H1 (cell line): ENCODE measurements around the gene ALDH1L2.

Experiments used
- CEBPB ChIP-seq: IDR thresholded peaks from 2 replicates; pipeline ENCODE4 v1.6.1; 2012; ENCODE audit warnings: low read depth, low read length
- CHD1 ChIP-seq: IDR thresholded peaks from 2 replicates; pipeline ENCODE4 v1.6.1; 2012; ENCODE audit warnings: low read depth, low read length, improper control_type of control experiment
- CHD2 ChIP-seq: IDR thresholded peaks from 2 replicates; pipeline ENCODE4 v1.6.1; 2012; ENCODE audit warnings: low read length, improper control_type of control experiment
- CTCF ChIP-seq, 3 experiments: IDR thresholded peaks; 1 replicate in 2 of 3; 2 replicates in 1 of 3; pipeline versions ENCODE4 v1.5.1 to v1.6.1; 2011; ENCODE audit warnings: low read length in 3 of 3, mild to moderate bottlenecking in 3 of 3, inconsistent platforms in 2 of 3, low read depth in 1 of 3, moderate library complexity in 1 of 3; ENCODE audit not compliant: insufficient read depth in 1 of 3; ENCODE audit errors: control extremely low read depth in 1 of 3
- HDAC6 ChIP-seq: IDR thresholded peaks from one replicate; pipeline ENCODE4 v1.7.1; 2012; ENCODE audit warnings: low read depth, mild to moderate bottlenecking, inconsistent platforms, low read length, moderate library complexity
- MAX ChIP-seq: IDR thresholded peaks from 2 replicates; pipeline ENCODE4 v1.6.1; 2012; ENCODE audit warnings: inconsistent platforms
- POLR2AphosphoS5 ChIP-seq: IDR thresholded peaks from 2 replicates; pipeline ENCODE4 v1.6.1; 2011; ENCODE audit warnings: low read depth, low read length
- SRF ChIP-seq: IDR thresholded peaks from 2 replicates; pipeline ENCODE4 v1.6.1; 2011; ENCODE audit warnings: mild to moderate bottlenecking, low read depth, low read length, moderate library complexity
- USF2 ChIP-seq: IDR thresholded peaks from 2 replicates; pipeline ENCODE4 v1.6.1; 2011; ENCODE audit warnings: low read length, improper control_type of control experiment

- TF ChIP-seq CTCF (IDR thresholded peaks at IDR 0.05; ENCODE audit: control extremely low read depth in 1 of 3, insufficient read depth in 1 of 3, low read depth in 1 of 3, low read length in 3 of 3) (no peak), MAX (no peak), CHD1 (no peak), USF2 (no peak), SRF (no peak), HDAC6 (no peak), CHD2 (no peak), CEBPB (no peak), POLR2AphosphoS5 (no peak)
Measured at GRCh38 chr12:105113094-105113493, 28.8 kb upstream of the ALDH1L2 start.
